Vagina (tissue), 2 donors: ENCODE measurements around the gene NACC2. TPM values are rescaled to one million over a fixed set of nuclear protein-coding genes. Genes with fewer than 3 reads are reported as not detected.
"Not testable (repeated sequence)": the region's sequence is repeated elsewhere in the genome, so short reads cannot be mapped to it uniquely, and the experiment has no call there.

Experiments used
- DNase-seq, 2 donors: peaks; one replicate each; pipeline ENCODE4 v3.0.0-alpha.2; 2017; ENCODE audit errors: extremely low spot score in 2 of 2
- H3K27ac ChIP-seq: fragments of 200-600 bp; sonication (generic); one replicate; pipeline ENCODE4 v1.5.1; 2019
- H3K27me3 ChIP-seq: fragments of 200-600 bp; sonication (generic); one replicate; pipeline ENCODE4 v1.5.1; 2019
- H3K36me3 ChIP-seq, 2 donors: fragments of 200-600 bp; sonication (generic); one replicate each; pipeline ENCODE4 v1.5.1; 2017 to 2019
- H3K4me1 ChIP-seq: fragments of 200-600 bp; sonication (generic); one replicate; pipeline ENCODE4 v1.5.1; 2019
- H3K4me3 ChIP-seq, 2 donors: fragments of 200-600 bp; sonication (generic); 1 replicate in 1 of 2; 2 replicates in 1 of 2; pipeline ENCODE4 v1.5.1; 2016 to 2019
- H3K9me3 ChIP-seq: fragments of 200-600 bp; sonication (generic); one replicate; pipeline ENCODE4 v1.5.1; 2019
- CTCF ChIP-seq, 3 experiments: fragments of 450-650 bp in 2 of 3; fragments of 200-600 bp in 1 of 3; sonication (generic) in 1 of 3; IDR thresholded peaks; one replicate each; pipeline ENCODE4 v1.5.1; 2017 to 2019; ENCODE audit warnings: antibody characterized with exemption in 3 of 3, mild to moderate bottlenecking in 2 of 3, moderate library complexity in 2 of 3
- POLR2A ChIP-seq, 2 donors: fragments of 450-650 bp; IDR thresholded peaks; one replicate each; pipeline ENCODE4 v1.6.1; 2017; ENCODE audit warnings: antibody characterized with exemption in 2 of 2, mild to moderate bottlenecking in 2 of 2, moderate library complexity in 2 of 2
- POLR2AphosphoS5 ChIP-seq, 2 donors: sonication (generic); formaldehyde crosslinking; IDR thresholded peaks; one replicate each; pipeline ENCODE4 v1.9.0; 2017; ENCODE audit warnings: antibody characterized with exemption in 2 of 2, mild to moderate bottlenecking in 2 of 2, low read depth in 1 of 2; ENCODE audit not compliant: insufficient read depth in 1 of 2
- intact Hi-C: fragments of 100-400 bp; cut with DNase I; formaldehyde crosslinking; loops from one replicate; pipeline ENCODE4 v1.15.1; 2023
- total RNA-seq: library from RNA; depleted of rRNA; stranded (reverse); fragments of >200 nt; gene quantifications from one replicate; pipeline ENCODE4 v1.2.3, GENCODE V29; 2016

NACC2 gene
- total RNA-seq, 1 donor from 2014 or later, result 21.1 TPM

GRCh38 chr9:136107155-136107952, 12.3 kb upstream of the NACC2 start:
- Histone ChIP-seq H3K36me3 (no peaks in the 10 kb centered on the region), H3K4me1 (peaks cover 76% of the 10 kb centered on the region), H3K9me3 (no peaks in the 10 kb centered on the region), H3K27ac (peak overlapping the region; percentile 69), H3K27me3 (no peaks in the 10 kb centered on the region), H3K4me3 (no peak overlapping the region)
- no peak for TF ChIP-seq POLR2A (IDR thresholded peaks at IDR 0.05)
- no peak for TF ChIP-seq POLR2AphosphoS5 (IDR thresholded peaks at IDR 0.05; ENCODE audit: insufficient read depth in 1 of 2, low read depth in 1 of 2)
- TF ChIP-seq CTCF (IDR thresholded peaks at IDR 0.05), result no peak
- intact Hi-C loops, result no loop called here
- no peak for DNase-seq

GRCh38 chr9:136105398-136106135, 10.5 kb upstream of the NACC2 start:
- DNase-seq, result no peak
- TF ChIP-seq POLR2AphosphoS5 (IDR thresholded peaks at IDR 0.05; ENCODE audit: insufficient read depth in 1 of 2, low read depth in 1 of 2), result peak in 1 of 2 donors; percentile 50
- no peak for TF ChIP-seq POLR2A (IDR thresholded peaks at IDR 0.05)
- Histone ChIP-seq H3K36me3 (no peaks in the 10 kb centered on the region), H3K27me3 (no peaks in the 10 kb centered on the region), H3K4me1 (peaks cover 66% of the 10 kb centered on the region), H3K4me3 (no peak overlapping the region), H3K9me3 (no peaks in the 10 kb centered on the region), H3K27ac (peak overlapping the region; percentile 69)
- intact Hi-C loops, result no loop called here

GRCh38 chr9:136104916-136105315, 9.8 kb upstream of the NACC2 start:
- no peaks in the 10 kb centered on the region for H3K9me3 ChIP-seq
- peak overlapping the region; percentile 69 for H3K27ac ChIP-seq
- H3K36me3 ChIP-seq, result no peaks in the 10 kb centered on the region
- no peaks in the 10 kb centered on the region for H3K27me3 ChIP-seq
- H3K4me3 ChIP-seq, result no peak overlapping the region
- no peak for DNase-seq
- intact Hi-C loops, result no loop called here
- peaks cover 60% of the 10 kb centered on the region for H3K4me1 ChIP-seq
- TF ChIP-seq POLR2A (IDR thresholded peaks at IDR 0.05) (no peak), CTCF (IDR thresholded peaks at IDR 0.05) (no peak), POLR2AphosphoS5 (IDR thresholded peaks at IDR 0.05; ENCODE audit: insufficient read depth in 1 of 2, low read depth in 1 of 2) (no peak)

GRCh38 chr9:136104488-136104800, 9.4 kb upstream of the NACC2 start:
- no peaks in the 10 kb centered on the region for H3K36me3 ChIP-seq
- peaks cover 55% of the 10 kb centered on the region for H3K4me1 ChIP-seq
- no peak for DNase-seq
- intact Hi-C loops, result no loop called here
- no peak overlapping the region for H3K27ac ChIP-seq
- TF ChIP-seq POLR2A (IDR thresholded peaks at IDR 0.05) (no peak), POLR2AphosphoS5 (IDR thresholded peaks at IDR 0.05; ENCODE audit: insufficient read depth in 1 of 2, low read depth in 1 of 2) (no peak), CTCF (IDR thresholded peaks at IDR 0.05) (no peak)
- no peaks in the 10 kb centered on the region for H3K27me3 ChIP-seq
- no peak overlapping the region for H3K4me3 ChIP-seq
- H3K9me3 ChIP-seq, result no peaks in the 10 kb centered on the region

GRCh38 chr9:136103651-136104487, 8.8 kb upstream of the NACC2 start:
- Histone ChIP-seq H3K27me3 (no peaks in the 10 kb centered on the region), H3K4me1 (peaks cover 49% of the 10 kb centered on the region), H3K36me3 (no peaks in the 10 kb centered on the region), H3K27ac (no peak overlapping the region), H3K9me3 (no peaks in the 10 kb centered on the region), H3K4me3 (no peak overlapping the region)
- intact Hi-C loops, result no loop called here
- no peak for DNase-seq
- no peak for TF ChIP-seq CTCF (IDR thresholded peaks at IDR 0.05)
- no peak for TF ChIP-seq POLR2AphosphoS5 (IDR thresholded peaks at IDR 0.05; ENCODE audit: insufficient read depth in 1 of 2, low read depth in 1 of 2)
- no peak for TF ChIP-seq POLR2A (IDR thresholded peaks at IDR 0.05)

GRCh38 chr9:136101615-136102074, 6.6 kb upstream of the NACC2 start:
- intact Hi-C loops, H3K9me3 ChIP-seq, DNase-seq, H3K27ac ChIP-seq, H3K27me3 ChIP-seq, H3K4me3 ChIP-seq, H3K36me3 ChIP-seq: not testable (repeated sequence)
- peaks cover 30% of the 10 kb centered on the region for H3K4me1 ChIP-seq
